H9 (cell line): ENCODE data around the gene CATSPERB. TPM values are rescaled to one million over a fixed set of nuclear protein-coding genes. Genes with fewer than 3 reads are reported as not detected.

Experiments
- DNase-seq: peaks from one replicate; pipeline ENCODE4 v3.0.0-alpha.2; 2017
- H2AFZ ChIP-seq: one replicate; pipeline ENCODE4 v1.6.1; 2013; ENCODE audit warnings: mild to moderate bottlenecking, low read length, control low read depth, moderate library complexity
- H2AK5ac ChIP-seq: 2 replicates; pipeline ENCODE4 v1.6.1; 2013; ENCODE audit warnings: low read length, control low read depth, mixed read lengths; ENCODE audit not compliant: insufficient read length
- H2BK120ac ChIP-seq: one replicate; pipeline ENCODE4 v1.6.1; 2013; ENCODE audit warnings: low read depth, mild to moderate bottlenecking, low read length, control low read depth, inconsistent platforms; ENCODE audit not compliant: poor library complexity, severe bottlenecking
- H2BK12ac ChIP-seq: 2 replicates; pipeline ENCODE4 v1.6.1; 2013; ENCODE audit warnings: low read length, control low read depth, mixed read lengths, low read depth; ENCODE audit not compliant: insufficient read length
- H2BK15ac ChIP-seq: 2 replicates; pipeline ENCODE4 v1.6.1; 2013; ENCODE audit warnings: low read depth, low read length, control low read depth
- H2BK20ac ChIP-seq: one replicate; pipeline ENCODE4 v1.6.1; 2013; ENCODE audit warnings: low read depth, mild to moderate bottlenecking, low read length, control low read depth, inconsistent platforms; ENCODE audit not compliant: poor library complexity, severe bottlenecking
- H2BK5ac ChIP-seq: 2 replicates; pipeline ENCODE4 v1.6.1; 2013; ENCODE audit warnings: low read length, control low read depth, mixed read lengths; ENCODE audit not compliant: insufficient read length
- H3K14ac ChIP-seq: 2 replicates; pipeline ENCODE4 v1.6.1; 2013; ENCODE audit warnings: low read length, control low read depth; ENCODE audit not compliant: insufficient read depth
- H3K18ac ChIP-seq: 2 replicates; pipeline ENCODE4 v1.6.1; 2013; ENCODE audit warnings: low read depth, mild to moderate bottlenecking, mixed read lengths, low read length, control low read depth; ENCODE audit not compliant: insufficient read length
- H3K23ac ChIP-seq: 2 replicates; pipeline ENCODE4 v1.6.1; 2013; ENCODE audit warnings: low read length, control low read depth, mixed read lengths, low read depth; ENCODE audit not compliant: insufficient read length
- H3K23me2 ChIP-seq: 2 replicates; pipeline ENCODE4 v1.6.1; 2013; ENCODE audit warnings: low read depth, mild to moderate bottlenecking, mixed read lengths, low read length, control low read depth; ENCODE audit not compliant: insufficient read length, poor library complexity, severe bottlenecking
- H3K27ac ChIP-seq: 2 replicates; pipeline ENCODE4 v1.5.1; 2013; ENCODE audit warnings: low read length, control low read depth, mixed read lengths, low read depth; ENCODE audit not compliant: insufficient read length
- H3K27me3 ChIP-seq: 2 replicates; pipeline ENCODE4 v1.6.1; 2013; ENCODE audit warnings: low read length, control low read depth, inconsistent platforms; ENCODE audit not compliant: insufficient read depth
- H3K4ac ChIP-seq: 2 replicates; pipeline ENCODE4 v1.6.1; 2013; ENCODE audit warnings: low read depth, mild to moderate bottlenecking, control low read depth, inconsistent platforms, low read length, moderate library complexity
- H3K4me1 ChIP-seq: 2 replicates; pipeline ENCODE4 v1.6.1; 2013; ENCODE audit warnings: low read length, control low read depth, inconsistent platforms; ENCODE audit not compliant: insufficient read depth
- H3K4me2 ChIP-seq: 2 replicates; pipeline ENCODE4 v1.6.1; 2013; ENCODE audit warnings: low read length, control low read depth, mixed read lengths; ENCODE audit not compliant: insufficient read length, insufficient read depth
- H3K56ac ChIP-seq: 2 replicates; pipeline ENCODE4 v1.6.1; 2013; ENCODE audit warnings: low read depth, mild to moderate bottlenecking, mixed read lengths, low read length, control low read depth; ENCODE audit not compliant: insufficient read length
- H3K79me1 ChIP-seq: 2 replicates; pipeline ENCODE4 v1.6.1; 2013; ENCODE audit warnings: low read depth, mild to moderate bottlenecking, moderate library complexity, low read length, control low read depth, inconsistent platforms; ENCODE audit not compliant: insufficient read depth, poor library complexity, severe bottlenecking
- H3K79me2 ChIP-seq: 2 replicates; pipeline ENCODE4 v1.6.1; 2013; ENCODE audit warnings: low read length, control low read depth, inconsistent platforms; ENCODE audit not compliant: insufficient read depth
- H3K9ac ChIP-seq: 2 replicates; pipeline ENCODE4 v1.6.1; 2013; ENCODE audit warnings: low read length, control low read depth, mixed read lengths; ENCODE audit not compliant: insufficient read length; ENCODE audit errors: extremely low read depth
- H3K9me3 ChIP-seq: one replicate; pipeline ENCODE4 v1.6.1; 2013; ENCODE audit warnings: low read depth, low read length, inconsistent platforms; ENCODE audit not compliant: control insufficient read depth
- H3T11ph ChIP-seq: one replicate; pipeline ENCODE4 v1.6.1; 2013; ENCODE audit warnings: mild to moderate bottlenecking, low read length, control low read depth, inconsistent platforms
- H4K20me1 ChIP-seq: one replicate; pipeline ENCODE4 v1.6.1; 2013; ENCODE audit not compliant: control insufficient read depth, insufficient read length, insufficient read depth
- H4K5ac ChIP-seq: 2 replicates; pipeline ENCODE4 v1.6.1; 2013; ENCODE audit warnings: low read depth, mild to moderate bottlenecking, mixed read lengths, low read length, control low read depth; ENCODE audit not compliant: insufficient read length
- H4K8ac ChIP-seq: replicated peaks from 2 replicates; pipeline ENCODE4 v1.6.1; 2013; ENCODE audit warnings: low read length, control low read depth, mixed read lengths, low read depth; ENCODE audit not compliant: insufficient read length
- H4K91ac ChIP-seq: 2 replicates; pipeline ENCODE4 v1.6.1; 2013; ENCODE audit warnings: low read depth, mild to moderate bottlenecking, moderate library complexity, mixed read lengths, low read length, control low read depth; ENCODE audit not compliant: insufficient read length
- H3K27ac Mint-ChIP-seq, 3 experiments: 2 replicates in 2 of 3; 3 replicates in 1 of 3; pipeline ENCODE4 v1.8.0; 2020 to 2021; ENCODE audit warnings: mixed read lengths in 3 of 3, mild to moderate bottlenecking in 1 of 3, moderate library complexity in 1 of 3
- H3K27me3 Mint-ChIP-seq: 2 replicates; pipeline ENCODE4 v1.8.0; 2021; ENCODE audit warnings: low read depth, mild to moderate bottlenecking, moderate library complexity, mixed read lengths
- H3K36me3 Mint-ChIP-seq, 3 experiments: 2 replicates in 2 of 3; 3 replicates in 1 of 3; pipeline ENCODE4 v1.8.0; 2020 to 2021; ENCODE audit warnings: low read depth in 3 of 3, mixed read lengths in 3 of 3; ENCODE audit not compliant: insufficient read depth in 1 of 3
- H3K4me1 Mint-ChIP-seq, 2 experiments: 2 replicates each; pipeline ENCODE4 v1.8.0; 2020; ENCODE audit warnings: mixed read lengths in 2 of 2
- H3K4me3 Mint-ChIP-seq, 2 experiments: 2 replicates in 1 of 2; 3 replicates in 1 of 2; pipeline ENCODE4 v1.8.0; 2020 to 2021; ENCODE audit warnings: mild to moderate bottlenecking in 2 of 2, mixed read lengths in 2 of 2, moderate library complexity in 1 of 2
- H3K9me3 Mint-ChIP-seq, 2 experiments: 2 replicates in 1 of 2; 3 replicates in 1 of 2; pipeline ENCODE4 v1.8.0; 2020; ENCODE audit warnings: mild to moderate bottlenecking in 2 of 2, mixed read lengths in 2 of 2, moderate library complexity in 1 of 2
- WGBS: extraction: QIAGEN DNeasy Blood & Tissue Kit; methylation state at CpG from one replicate; pipeline ENCODE4 v1.1.7; 2013; ENCODE audit warnings: missing lambda C conversion rate, low lambda C conversion rate, mixed read lengths; ENCODE audit not compliant: insufficient read length; ENCODE audit errors: extremely low coverage; 5-methylcytosine and 5-hydroxymethylcytosine counted together
- total RNA-seq: library from RNA; stranded (reverse); gene quantifications from 2 replicates; pipeline ENCODE4 v1.2.1, GENCODE V29; 2021
- TF ChIP-seq, protein P1 (sequence below): fragments of 200-600 bp; sonication (generic); conservative IDR thresholded peaks from 3 replicates; pipeline ENCODE4 v1.8.0; 2021; ENCODE audit warnings: antibody characterized with exemption, mild to moderate bottlenecking

Gene CATSPERB
- total RNA-seq, 1 experiment from 2014 or later: 0.48 TPM

DNA sequence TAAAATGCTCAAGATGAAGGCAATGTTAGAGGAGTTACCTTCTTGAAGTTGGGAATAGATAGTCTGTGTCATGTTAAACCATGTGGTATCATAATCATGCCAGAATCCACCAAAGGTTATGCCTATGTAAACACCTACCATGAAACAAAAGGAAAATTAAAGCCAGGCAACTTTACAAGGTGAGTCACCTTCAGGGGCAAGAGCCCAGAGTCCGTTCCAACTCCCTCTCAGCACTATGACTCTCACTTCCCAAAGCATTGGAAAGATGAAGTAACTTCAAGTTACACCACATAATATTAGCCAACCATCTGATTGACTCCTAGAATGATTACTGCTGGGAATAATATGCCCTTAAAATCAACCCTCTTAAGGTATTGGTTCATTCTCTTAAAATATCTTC, 38.5 kb downstream of the CATSPERB start:
- H3K27me3 ChIP-seq: no peaks in the 10 kb centered on the region
- no peak overlapping the region for H4K8ac ChIP-seq
- TF ChIP-seq, protein P1, sequence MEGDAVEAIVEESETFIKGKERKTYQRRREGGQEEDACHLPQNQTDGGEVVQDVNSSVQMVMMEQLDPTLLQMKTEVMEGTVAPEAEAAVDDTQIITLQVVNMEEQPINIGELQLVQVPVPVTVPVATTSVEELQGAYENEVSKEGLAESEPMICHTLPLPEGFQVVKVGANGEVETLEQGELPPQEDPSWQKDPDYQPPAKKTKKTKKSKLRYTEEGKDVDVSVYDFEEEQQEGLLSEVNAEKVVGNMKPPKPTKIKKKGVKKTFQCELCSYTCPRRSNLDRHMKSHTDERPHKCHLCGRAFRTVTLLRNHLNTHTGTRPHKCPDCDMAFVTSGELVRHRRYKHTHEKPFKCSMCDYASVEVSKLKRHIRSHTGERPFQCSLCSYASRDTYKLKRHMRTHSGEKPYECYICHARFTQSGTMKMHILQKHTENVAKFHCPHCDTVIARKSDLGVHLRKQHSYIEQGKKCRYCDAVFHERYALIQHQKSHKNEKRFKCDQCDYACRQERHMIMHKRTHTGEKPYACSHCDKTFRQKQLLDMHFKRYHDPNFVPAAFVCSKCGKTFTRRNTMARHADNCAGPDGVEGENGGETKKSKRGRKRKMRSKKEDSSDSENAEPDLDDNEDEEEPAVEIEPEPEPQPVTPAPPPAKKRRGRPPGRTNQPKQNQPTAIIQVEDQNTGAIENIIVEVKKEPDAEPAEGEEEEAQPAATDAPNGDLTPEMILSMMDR: no peak
- no peak overlapping the region for H4K91ac ChIP-seq
- H3K4ac ChIP-seq: no peak overlapping the region
- no peak overlapping the region for H2BK12ac ChIP-seq
- no peaks in the 10 kb centered on the region for H4K20me1 ChIP-seq
- H2AK5ac ChIP-seq: no peak overlapping the region
- H3K14ac ChIP-seq: no peak overlapping the region
- no peak overlapping the region for H3K4me2 ChIP-seq
- Mint-ChIP-seq H3K27me3 (no peaks in the 10 kb centered on the region; the same call in 1 of the 2 replicates), H3K4me1 (peaks cover 8 to 9% of the 10 kb centered on the region in 2 experiments), H3K9me3 (peaks cover 13 to 14% of the 10 kb centered on the region in 2 experiments; a peak in 3 of 5 replicates), H3K36me3 (no peaks in the 10 kb centered on the region; a peak in 4 of 7 replicates), H3K27ac (no peak overlapping the region), H3K4me3 (no peak overlapping the region)
- no peaks in the 10 kb centered on the region for H3K9me3 ChIP-seq
- H3K4me1 ChIP-seq: no peaks in the 10 kb centered on the region
- no peak overlapping the region for H2AFZ ChIP-seq
- no peak overlapping the region for H3K23ac ChIP-seq
- no peak overlapping the region for H3K27ac ChIP-seq
- H2BK5ac ChIP-seq: no peak overlapping the region
- no peak overlapping the region for H2BK15ac ChIP-seq
- no peak overlapping the region for H3T11ph ChIP-seq
- no peaks in the 10 kb centered on the region for H3K23me2 ChIP-seq
- no peak overlapping the region for H4K5ac ChIP-seq
- no peak overlapping the region for H3K18ac ChIP-seq
- no peak overlapping the region for H3K56ac ChIP-seq
- WGBS: no CpG with 5 or more reads among the region's 1 CpG
- no peaks in the 10 kb centered on the region for H3K79me2 ChIP-seq
- no peak for DNase-seq
- H3K79me1 ChIP-seq: no peaks in the 10 kb centered on the region
- no peak overlapping the region for H2BK20ac ChIP-seq
- H2BK120ac ChIP-seq: no peak overlapping the region
- H3K9ac ChIP-seq: no peak overlapping the region
